Right atrium auricular region (tissue), 2 donors: Measurements from ENCODE around the gene FLT4. TPM values are rescaled to one million over a fixed set of nuclear protein-coding genes. Genes with fewer than 3 reads are reported as not detected.

Experiments
- DNase-seq: peaks from one replicate; pipeline ENCODE4 v3.0.0-alpha.2; 2019; ENCODE audit warnings: low spot score
- H3K27ac ChIP-seq, 2 donors: fragments of 200-600 bp; sonication (generic); 1 replicate in 1 of 2; 2 replicates in 1 of 2; pipeline ENCODE4 v1.5.1; 2016 to 2019
- H3K27me3 ChIP-seq, 2 donors: fragments of 200-600 bp; sonication (generic); one replicate each; pipeline versions ENCODE4 v1.5.1 to v1.6.0; 2017 to 2019
- H3K36me3 ChIP-seq: fragments of 200-600 bp; sonication (generic); one replicate; pipeline ENCODE4 v1.5.1; 2016
- H3K4me1 ChIP-seq, 2 donors: fragments of 200-600 bp; sonication (generic); one replicate each; pipeline versions ENCODE4 v1.5.1 to v1.6.0; 2017 to 2019
- H3K4me3 ChIP-seq, 2 donors: fragments of 200-600 bp; sonication (generic); 1 replicate in 1 of 2; 2 replicates in 1 of 2; pipeline ENCODE4 v1.5.1; 2017 to 2019; ENCODE audit warnings: mild to moderate bottlenecking in 1 of 2, moderate library complexity in 1 of 2
- H3K9me3 ChIP-seq, 2 donors: fragments of 200-600 bp; sonication (generic); one replicate each; pipeline ENCODE4 v1.5.1; 2019
- CTCF ChIP-seq, 2 donors: fragments of 200-600 bp; sonication (generic); IDR thresholded peaks; one replicate each; pipeline ENCODE4 v1.5.1; 2019; ENCODE audit warnings: antibody characterized with exemption in 2 of 2
- total RNA-seq, 2 donors: library from RNA; depleted of rRNA; stranded (reverse); fragments of >200 nt; gene quantifications; one replicate each; pipeline ENCODE4 v1.1.0, GENCODE V29; 2016

Gene FLT4
- total RNA-seq, 2 donors from 2014 or later: 2.0 to 4.2 TPM

GRCh38 chr5:180555168-180555921 is 94.1 kb downstream of the FLT4 start:
- Histone ChIP-seq H3K36me3 (peaks cover 7% of the 10 kb centered on the region), H3K27ac (no peak overlapping the region), H3K4me3 (no peak overlapping the region), H3K9me3 (no peaks in the 10 kb centered on the region), H3K4me1 (no peaks in the 10 kb centered on the region), H3K27me3 (no peaks in the 10 kb centered on the region)
- DNase-seq: no peak
- TF ChIP-seq CTCF (IDR thresholded peaks at IDR 0.05): no peak

- Histone ChIP-seq H3K27ac (no peak overlapping the region), H3K4me3 (no peak overlapping the region), H3K36me3 (peaks cover 10% of the 10 kb centered on the region), H3K4me1 (no peaks in the 10 kb centered on the region), H3K9me3 (no peaks in the 10 kb centered on the region), H3K27me3 (no peaks in the 10 kb centered on the region)
- TF ChIP-seq CTCF (IDR thresholded peaks at IDR 0.05): no peak
- DNase-seq: no peak
These were observed 95.9 kb downstream of the FLT4 start for GRCh38 chr5:180553530-180553929.

Other genes with a start within 250 kb of the FLT4 start
- gene CNOT6, start 155.2 kb downstream of the FLT4 start, total RNA-seq: 1 to 10 TPM; 7.2 to 7.7 TPM
- gene SCGB3A1, start 58.1 kb downstream of the FLT4 start, total RNA-seq: not detected
- gene OR2Y1, start 90.5 kb upstream of the FLT4 start, total RNA-seq: not detected
- 100 to 1,000 TPM in 1 of 2 donors, 10 to 100 TPM in 1; 84.1 to 130 TPM for gene MGAT1, start 153.2 kb upstream of the FLT4 start, total RNA-seq
- 10 to 100 TPM; 10.6 to 13.1 TPM for gene ZFP62, start 211.7 kb upstream of the FLT4 start, total RNA-seq
- under 1 TPM; 0.48 to 0.59 TPM for gene BTNL8, start 249.6 kb upstream of the FLT4 start, total RNA-seq